ENCODE data around the gene DHRS4L2.
A peak's percentile ranks its signal among the peaks of the same experiment; 100 is the strongest.
"Not testable (repeated sequence)": the region's sequence is repeated elsewhere in the genome, so short reads cannot be mapped to it uniquely, and the experiment has no call there.

The DHRS4L2 gene

DNA sequence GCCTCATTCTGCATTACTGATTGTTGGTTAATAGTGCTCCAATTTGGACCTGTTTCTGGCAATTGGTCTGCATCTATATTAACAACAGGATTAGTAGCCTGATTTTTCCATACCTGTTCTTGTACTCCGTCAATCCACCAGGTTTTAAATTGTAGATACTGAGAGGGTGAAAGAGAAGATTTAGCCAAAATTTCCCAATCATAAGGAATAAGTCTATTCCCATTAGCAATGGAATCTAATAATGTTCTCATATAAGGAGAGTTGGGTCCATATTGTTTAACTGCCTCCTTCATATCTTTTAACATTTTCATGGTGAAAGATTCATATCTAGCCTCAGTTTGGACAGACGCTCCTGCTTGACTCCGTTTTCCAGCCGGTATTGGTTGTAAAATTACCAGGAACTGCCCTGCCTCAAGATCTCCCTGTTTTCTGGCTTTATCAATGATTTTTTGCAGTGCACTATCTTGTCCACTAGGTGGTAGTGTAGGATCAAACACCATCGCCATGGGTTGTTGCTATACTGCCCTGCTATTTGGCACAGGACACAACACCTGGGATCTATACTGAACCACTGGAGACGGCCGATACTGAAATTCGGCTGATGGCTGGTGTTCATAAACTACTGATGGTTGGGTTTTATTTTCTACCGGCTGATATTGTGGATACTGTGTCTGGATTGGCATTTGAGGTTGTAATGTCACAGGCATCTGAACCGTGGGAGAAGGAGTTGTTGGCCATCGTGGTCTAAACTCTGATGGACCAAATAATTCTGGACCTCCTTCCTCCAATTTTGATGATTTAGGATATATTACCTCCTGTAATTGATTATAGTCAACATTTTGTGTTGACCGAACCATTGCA, 25.2 kb downstream of the DHRS4L2 start:
- no peak overlapping the region for H3K4me3 ChIP-seq (ENCODE audit: low read depth, low read length)
- TF ChIP-seq, protein P1, sequence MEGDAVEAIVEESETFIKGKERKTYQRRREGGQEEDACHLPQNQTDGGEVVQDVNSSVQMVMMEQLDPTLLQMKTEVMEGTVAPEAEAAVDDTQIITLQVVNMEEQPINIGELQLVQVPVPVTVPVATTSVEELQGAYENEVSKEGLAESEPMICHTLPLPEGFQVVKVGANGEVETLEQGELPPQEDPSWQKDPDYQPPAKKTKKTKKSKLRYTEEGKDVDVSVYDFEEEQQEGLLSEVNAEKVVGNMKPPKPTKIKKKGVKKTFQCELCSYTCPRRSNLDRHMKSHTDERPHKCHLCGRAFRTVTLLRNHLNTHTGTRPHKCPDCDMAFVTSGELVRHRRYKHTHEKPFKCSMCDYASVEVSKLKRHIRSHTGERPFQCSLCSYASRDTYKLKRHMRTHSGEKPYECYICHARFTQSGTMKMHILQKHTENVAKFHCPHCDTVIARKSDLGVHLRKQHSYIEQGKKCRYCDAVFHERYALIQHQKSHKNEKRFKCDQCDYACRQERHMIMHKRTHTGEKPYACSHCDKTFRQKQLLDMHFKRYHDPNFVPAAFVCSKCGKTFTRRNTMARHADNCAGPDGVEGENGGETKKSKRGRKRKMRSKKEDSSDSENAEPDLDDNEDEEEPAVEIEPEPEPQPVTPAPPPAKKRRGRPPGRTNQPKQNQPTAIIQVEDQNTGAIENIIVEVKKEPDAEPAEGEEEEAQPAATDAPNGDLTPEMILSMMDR (IDR thresholded peaks at IDR 0.05; ENCODE audit: low read depth, low read length): peak; percentile 74

DNA sequence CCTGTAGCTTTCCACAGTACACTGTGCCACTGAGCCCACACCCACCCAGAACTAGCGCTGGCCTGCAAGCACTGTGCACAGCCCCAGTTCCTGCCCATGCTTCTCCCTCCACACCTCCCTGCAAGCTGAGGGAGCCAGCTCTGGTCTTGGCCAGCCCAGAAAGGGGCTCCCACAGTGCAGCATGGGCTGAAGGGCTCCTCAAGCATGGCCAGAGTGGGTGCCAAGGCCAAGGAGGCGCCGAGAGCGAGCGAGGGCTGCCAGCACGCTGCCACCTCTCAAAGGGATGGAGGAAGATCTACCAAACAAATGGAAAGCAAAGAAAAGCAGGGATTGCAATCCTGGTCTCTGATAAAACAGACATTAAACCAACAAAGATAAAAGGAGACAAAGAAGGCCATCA, 27.0 kb downstream of the DHRS4L2 start:
- not testable (repeated sequence) for H3K4me3 ChIP-seq (ENCODE audit: low read depth, low read length)

DNA sequence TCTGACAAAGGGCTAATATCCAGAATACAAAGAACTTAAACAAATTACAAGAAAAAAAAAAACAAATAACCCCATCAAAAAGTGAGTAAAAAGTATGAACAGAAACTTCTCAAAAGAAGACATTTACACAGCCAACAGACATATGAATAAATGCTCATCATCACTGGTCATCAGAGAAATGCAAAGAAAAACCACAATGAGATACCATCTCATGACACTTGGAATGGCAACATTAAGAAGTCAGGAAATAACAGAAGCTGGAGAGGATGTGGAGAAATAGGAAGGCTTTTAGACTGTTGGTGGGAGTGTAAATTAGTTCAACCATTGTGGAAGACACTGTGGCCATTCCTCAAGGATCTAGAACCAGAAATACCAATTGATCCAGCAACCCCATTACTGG, 30.2 kb downstream of the DHRS4L2 start:
- not testable (repeated sequence) for H3K4me3 ChIP-seq (ENCODE audit: low read depth, low read length)

DNA sequence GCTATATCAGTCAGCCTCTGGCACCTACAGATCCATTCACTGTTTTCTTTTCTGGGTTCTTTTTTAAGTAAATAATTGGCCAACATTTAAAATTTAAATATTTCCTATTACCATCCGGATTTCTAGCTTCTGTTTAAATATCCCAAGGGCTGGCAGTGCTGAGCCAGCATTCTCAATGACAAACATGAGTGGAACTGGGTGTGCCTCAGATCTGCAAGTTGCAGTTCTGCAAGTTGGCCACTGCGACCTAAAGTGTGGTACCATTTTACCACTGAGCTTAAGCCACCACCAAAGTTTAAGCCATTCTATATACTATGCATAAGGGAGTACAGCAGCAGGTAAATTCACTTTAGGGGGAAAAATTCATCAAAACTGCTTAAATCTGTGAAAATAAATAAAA, 31.2 kb downstream of the DHRS4L2 start:
- H3K4me3 ChIP-seq (ENCODE audit: low read depth, low read length): not testable (repeated sequence)

DNA sequence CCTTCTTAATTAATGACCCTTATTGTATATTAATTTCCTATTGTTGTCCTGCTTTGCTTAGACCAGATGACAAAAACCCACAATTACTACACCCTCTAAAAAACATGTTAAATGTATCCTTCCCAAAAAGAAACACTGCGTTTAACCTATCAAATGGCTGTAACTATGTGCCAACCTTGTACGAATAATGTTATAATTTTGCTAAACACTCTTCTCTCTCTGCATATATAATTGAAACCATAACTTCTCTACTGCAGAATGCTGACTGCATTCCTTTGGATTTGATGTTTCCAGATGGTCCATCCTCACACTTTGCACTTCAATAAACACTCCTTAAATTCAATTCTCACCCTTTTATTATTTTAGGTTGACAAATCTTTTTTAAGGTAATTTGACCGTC, 31.8 kb downstream of the DHRS4L2 start:
- not testable (repeated sequence) for H3K4me3 ChIP-seq (ENCODE audit: low read depth, low read length)

DNA sequence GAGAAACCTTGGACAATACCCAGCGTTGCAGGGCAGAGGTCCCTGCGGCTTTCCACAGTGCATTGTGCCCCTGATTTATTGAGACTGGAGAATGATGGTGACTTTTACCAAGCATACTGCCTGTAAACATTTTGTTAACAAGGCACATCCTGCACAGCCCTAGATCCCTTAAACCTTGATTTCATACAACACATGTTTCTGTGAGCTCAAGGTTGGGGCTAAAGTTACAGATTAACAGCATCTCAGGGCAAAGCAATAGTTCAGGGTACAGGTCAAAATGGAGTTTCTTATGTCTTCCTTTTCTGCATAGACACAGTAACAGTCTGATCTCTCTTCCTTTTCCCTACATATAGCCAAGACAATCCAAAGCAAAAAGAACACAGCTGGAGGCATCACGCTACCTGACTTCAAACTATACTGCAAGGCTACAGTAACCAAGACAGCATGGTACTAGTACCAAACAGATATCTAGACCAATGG, 36.2 kb downstream of the DHRS4L2 start:
- not testable (repeated sequence) for H3K4me3 ChIP-seq (ENCODE audit: low read depth, low read length)

DNA sequence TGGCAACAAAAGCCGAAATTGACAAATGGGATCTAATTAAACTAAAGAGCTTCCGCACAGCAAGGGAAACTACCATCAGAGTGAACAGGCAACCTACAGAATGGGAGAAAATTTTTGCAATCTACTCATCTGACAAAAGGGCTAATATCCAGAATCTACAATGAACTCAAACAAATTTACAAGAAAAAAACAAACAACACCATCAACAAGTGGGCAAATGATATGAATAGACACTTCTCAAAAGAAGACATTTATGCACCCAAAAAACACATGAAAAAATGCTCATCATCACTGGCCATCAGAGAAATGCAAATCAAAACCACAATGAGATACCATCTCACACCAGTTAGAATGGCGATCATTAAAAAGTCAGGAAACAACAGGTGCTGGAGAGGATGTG, 41.0 kb downstream of the DHRS4L2 start:
- not testable (repeated sequence) for H3K4me3 ChIP-seq (ENCODE audit: low read depth, low read length)

DNA sequence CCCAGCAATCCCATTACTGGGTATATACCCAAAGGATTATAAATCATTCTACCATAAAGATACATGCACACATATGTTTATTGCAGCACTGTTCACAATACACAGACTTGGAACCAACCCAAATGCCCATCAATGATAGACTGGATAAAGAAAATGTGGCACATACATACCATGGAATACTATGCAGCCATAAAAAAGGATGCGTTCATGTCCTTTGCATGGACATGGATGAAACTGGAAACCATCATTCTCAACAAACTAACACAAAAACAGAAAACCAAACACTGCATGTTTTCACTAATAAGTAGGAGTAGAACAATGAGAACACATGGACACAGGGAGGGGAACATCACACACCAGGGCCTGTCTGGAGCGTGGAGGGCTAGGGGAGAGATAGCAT, 42.6 kb downstream of the DHRS4L2 start:
- not testable (repeated sequence) for H3K4me3 ChIP-seq (ENCODE audit: low read depth, low read length)

DNA sequence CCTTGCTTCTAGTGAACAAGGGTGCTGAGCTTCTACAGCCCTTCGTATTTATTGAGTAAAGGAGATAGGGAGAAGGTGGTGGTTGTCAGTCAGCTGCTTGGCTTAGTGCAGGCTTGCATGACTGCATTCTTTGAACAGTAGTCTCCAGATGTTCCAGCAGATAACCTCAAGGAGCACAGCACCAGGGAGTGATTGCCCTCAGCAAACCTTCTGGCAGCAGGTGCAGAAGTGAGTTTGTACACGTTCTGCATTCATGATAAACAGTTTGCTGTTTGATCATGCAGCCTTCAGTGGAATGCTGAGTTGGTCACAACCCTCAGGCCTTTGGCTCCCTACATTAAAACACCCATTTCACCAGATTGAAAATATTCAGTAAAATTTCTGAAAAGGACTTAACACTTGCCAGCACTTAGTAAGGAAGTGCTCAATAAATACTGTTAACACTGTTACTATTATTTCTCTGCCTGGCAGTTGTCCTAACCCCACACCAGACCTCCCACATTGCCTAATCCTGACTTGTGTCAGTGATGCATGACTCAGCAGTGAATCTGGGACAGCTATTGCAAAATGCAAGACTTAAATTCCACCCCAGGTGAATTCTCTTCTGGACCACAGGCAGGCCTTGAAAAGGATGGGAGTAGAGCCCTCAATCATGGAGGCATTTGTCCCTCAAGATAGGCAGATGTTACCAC, 44.1 kb downstream of the DHRS4L2 start:
- no peak overlapping the region for H3K4me3 ChIP-seq (ENCODE audit: low read depth, low read length)
- TF ChIP-seq, protein P1 (IDR thresholded peaks at IDR 0.05; ENCODE audit: low read depth, low read length): no peak

DNA sequence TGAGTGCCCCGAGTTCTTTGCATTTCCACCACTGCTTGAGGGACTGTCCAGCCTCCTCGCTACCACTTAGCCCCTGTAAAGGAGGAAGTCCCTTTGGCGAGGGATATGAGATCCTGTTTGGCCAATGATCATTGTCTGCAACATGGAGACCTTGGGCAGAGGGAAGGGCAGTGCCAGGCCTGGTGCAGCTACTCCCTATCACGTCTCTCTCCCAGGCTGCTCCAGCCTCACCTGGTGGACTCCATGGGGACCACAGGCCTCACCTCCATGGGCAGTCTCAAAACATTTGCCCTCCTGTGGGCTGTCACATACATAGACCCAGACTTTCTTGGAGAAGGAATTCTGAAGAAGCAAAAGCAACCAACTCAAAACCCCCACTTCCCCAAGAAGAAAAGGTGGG, 47.0 kb downstream of the DHRS4L2 start:
- peak overlapping the region; percentile 59 for H3K4me3 ChIP-seq (ENCODE audit: low read depth, low read length)

DNA sequence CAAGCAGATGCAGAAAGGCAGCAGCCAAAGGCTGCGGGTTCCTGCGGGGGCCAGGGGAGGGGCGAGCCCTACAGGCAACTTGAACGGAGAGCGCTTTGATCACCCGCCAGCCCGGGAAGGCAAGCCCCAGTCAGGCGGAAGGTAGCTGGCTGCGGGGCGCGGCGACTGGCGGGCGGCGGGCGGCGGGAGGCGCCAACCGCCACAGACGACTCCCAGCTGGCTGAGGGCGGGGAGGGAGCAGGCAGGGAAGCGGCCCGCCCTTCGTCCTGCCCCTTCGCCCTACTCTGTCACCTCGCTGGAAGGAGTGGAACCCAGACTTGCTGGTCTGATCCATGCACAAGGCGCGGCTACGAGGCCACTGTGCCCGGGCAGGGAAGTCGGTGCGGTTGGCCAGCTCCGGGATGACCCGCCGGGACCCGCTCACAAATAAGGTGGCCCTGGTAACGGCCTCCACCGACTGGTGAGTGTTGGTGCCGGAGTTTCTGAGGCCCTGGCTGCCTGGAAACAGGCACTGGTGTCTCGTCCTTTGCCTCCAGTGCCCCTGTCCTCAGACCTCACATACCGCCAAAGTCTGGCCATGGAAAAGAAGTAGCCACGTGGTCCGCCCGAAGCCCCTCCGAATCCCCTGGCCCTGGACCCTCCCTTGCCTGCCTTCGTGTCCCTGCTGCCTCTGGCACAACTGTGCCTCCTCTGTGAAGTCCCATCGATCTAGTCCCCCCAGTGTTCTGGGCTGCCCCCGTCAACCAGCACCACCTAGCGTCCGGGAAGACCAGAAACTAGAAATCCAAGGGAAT, 47.6 kb downstream of the DHRS4L2 start:
- TF ChIP-seq, protein P1 (IDR thresholded peaks at IDR 0.05; ENCODE audit: low read depth, low read length): peak; percentile 79
- peak overlapping the region; percentile 59 for H3K4me3 ChIP-seq (ENCODE audit: low read depth, low read length)

DNA sequence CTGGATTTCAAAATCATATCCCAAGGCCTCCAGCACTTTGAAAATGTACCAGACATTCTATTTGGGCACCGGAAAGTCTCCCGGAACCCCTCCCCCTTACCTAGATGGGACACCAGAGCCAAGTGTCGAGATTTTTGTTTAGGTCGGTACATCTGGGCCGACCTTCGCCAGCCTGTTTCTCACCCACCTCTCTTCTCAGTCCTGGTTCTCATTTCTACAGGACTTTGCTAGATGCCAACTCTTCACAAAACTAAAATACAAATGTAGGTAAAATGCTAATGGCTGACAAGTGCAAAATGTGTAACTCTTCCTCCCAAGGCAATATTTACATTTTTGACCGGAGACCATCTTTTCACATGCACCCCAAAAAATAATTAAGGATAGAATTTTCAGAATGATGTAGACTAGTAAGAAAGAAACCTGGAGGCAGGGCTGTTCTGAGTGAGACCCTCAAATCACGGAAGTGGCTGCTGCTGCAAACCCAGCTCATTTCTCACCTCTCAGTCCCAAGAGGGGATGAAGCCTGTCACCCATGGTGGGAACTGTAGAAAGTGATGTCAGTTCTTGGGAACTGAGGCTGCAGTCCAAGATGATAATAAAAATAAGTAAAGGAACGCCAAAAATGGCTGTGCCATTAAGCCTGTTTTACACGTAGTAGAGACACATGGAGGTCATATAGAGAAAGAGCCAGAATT, 48.4 kb downstream of the DHRS4L2 start:
- peak overlapping the region; percentile 59 for H3K4me3 ChIP-seq (ENCODE audit: low read depth, low read length)
